A172 (cell line): ENCODE data around the gene SRSF10. TPM values are rescaled to one million over a fixed set of nuclear protein-coding genes. Genes with fewer than 3 reads are reported as not detected.
A peak's percentile ranks its signal among the peaks of the same experiment; 100 is the strongest.
"Not testable (repeated sequence)": the region's sequence is repeated elsewhere in the genome, so short reads cannot be mapped to it uniquely, and the experiment has no call there.

Experiments
- DNase-seq: peaks from one replicate; pipeline ENCODE4 v3.0.0-alpha.2; 2015; ENCODE audit warnings: low spot score
- total RNA-seq: library from RNA; depleted of rRNA; stranded (reverse); fragments of >200 nt; shearing (Covaris generic); gene quantifications from 2 replicates; pipeline ENCODE4 v1.2.3, GENCODE V29; 2014; rRNA removed

SRSF10 gene
- total RNA-seq = 96.5 and 106 TPM in 2 replicates

DNA sequence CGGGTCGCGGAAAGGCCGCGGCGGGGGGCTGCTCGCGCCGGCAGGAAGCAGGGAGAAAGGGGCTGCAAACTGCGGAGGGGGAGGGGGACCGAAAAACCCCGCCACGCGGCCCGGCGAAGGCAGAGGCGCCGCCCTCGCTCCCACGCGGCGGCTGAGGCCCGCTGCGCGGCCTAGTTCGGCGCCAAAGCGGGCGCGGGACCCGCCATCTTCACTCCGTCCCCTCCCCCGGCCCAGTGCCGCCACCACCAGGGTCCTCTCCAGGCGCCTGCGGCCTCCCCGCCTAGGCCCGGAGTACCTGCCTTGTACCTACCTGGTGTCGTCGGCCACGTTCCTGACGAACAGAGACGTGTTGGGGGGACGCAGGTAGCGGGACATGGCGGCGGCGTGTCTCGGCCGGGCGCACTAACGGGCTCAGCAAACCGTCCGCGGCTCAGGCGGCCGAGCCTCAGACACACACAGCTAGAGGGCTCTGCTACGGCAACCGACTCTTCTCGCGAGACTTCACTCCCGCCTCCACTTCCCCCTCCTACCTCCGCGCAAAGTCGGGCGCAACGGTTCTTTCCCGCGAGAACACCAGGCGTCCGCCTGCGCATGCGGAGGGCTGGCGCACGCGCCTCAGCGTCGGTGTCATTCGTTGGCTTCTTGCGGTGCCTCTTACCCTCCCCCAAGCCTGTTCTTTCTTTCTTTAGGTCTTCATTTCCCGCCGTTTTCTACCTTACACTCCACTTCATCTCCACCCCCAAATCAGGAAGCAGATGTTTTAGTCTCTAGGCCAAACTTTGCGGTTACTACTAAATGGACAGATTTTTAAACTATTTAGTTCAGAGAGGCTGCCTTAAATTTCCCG, at the start of gene SRSF10:
SRSF10 (minus strand) TSS at position 447 of the 847 bp plus-strand sequence; CDS start at position 375, 72 bp downstream.
- DNase-seq = peak; percentile 94

DNA sequence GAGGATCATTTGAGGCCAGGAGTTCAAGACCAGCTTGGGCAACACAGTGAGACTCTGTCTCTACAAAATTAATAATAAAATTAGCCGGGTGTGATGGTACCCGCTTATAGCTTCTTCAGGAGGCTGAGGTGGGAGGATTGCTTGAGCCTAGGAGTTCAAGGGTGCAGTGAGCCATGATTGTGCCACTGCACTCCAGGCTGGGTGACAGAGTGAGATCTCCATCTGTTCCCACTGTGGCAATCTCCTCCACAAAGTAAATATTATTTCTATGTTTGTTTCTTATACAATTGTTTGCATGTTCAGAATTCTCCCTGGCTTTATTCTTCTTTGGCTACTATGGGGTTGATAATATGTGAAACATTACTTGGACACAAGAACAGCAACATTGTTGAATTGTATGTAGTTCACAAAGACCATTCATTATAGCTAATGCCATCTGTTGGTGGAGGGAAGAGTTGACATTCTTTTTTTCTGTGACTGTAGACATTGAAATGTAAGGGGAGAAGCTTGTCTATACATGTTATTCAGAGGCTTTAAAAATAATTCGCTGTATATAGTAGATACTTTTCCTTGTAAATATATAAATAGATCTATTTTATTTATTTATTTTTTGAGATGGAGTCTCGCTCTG, 47.8 kb upstream of the SRSF10 start:
- DNase-seq = no peak

DNA sequence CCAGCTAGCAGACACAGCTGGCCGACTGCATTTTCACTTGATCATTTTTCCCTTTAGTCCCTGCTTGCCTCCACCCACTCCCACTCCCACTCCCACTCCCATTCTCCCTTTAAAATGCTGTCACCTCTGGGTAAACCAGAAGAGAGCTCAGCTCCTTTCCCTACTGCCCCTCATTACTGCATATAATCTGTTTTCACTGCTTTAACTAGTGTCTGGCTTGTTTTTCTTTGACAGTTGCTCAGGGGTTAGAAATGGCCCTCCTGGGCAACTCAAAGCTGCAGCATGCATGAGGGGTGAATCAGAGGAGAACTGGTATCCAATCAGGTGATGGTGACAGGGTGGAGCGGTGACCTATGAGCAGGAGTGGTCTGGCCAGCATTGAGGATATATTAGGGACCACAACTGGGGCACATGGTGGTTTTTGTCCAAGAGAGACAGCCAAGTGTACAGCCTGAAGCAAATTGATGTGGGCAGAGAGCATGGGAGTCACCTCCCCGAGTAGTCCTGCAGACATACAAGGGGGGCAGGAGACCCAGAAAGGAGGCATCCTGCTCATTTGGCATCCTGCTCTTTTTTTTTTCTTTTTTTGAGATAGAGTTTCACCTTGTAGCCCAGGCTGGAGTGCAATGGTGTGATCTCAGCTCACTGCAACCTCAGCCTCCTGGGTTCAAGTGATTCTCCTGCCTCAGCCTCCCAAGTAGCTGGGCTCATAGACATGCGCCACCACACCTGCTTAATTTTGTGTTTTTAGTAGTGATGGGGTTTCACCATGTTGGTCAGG, 42.6 kb upstream of the SRSF10 start:
- DNase-seq = peak; percentile 81

DNA sequence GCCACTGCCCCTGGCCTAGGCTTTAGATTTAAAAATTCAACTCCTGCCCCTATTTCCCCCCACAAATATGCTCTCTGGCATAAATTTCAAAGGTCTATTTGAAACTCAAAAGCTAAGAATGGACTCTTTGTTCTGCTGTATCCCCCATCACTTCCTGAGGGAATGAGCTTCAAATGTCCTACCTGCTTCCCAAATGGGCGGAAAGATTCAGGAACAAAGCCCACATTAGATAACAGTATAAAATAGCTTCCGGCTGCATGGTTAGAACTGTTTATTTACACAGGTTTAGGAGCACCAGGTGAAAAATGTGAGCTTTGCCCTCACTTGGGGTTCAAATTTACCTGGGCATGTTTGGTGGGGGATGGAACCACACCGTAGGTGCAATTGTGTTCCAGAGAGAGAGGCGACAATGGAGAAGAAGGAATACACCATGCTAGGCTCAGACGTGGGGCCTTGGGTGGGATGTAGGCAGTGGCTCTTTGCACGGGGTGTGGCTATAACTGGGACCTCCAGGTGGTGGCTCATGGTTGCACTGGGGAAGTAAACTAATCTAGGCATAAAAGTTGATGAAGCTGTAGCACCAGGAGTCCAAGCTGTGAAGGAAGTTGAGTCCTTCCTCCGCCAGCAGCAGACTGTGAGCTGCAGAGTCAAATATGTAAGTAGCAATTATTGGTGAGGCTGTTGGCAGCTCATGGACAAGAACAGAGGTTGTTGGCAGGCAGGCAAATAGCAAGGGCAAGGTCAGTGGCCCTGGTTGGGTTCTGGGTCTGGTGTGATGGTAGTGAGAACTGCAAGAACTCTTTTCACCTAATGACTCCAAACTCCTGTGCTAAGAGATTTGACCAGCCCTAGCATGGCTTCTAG, 41.5 kb upstream of the SRSF10 start:
- DNase-seq = no peak

DNA sequence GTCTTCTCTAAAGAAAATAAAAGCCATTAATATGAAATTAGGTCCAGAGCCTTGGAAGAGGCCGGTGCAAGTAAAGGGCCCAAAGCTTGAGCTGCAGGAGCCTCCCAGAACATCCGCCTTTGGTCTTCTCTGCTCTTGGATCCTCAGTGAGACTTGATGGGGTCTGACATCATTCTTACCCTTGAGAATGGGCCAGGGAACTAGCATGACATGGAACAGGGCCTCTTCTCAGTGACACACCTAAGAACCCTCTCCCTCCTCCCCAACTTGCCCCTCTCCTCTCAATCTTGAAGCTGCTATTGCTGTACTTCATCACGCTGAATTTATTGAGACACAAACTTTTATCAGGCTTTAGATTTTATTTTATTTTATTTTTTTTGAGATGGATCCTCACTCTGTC, 40.3 kb upstream of the SRSF10 start:
- DNase-seq = no peak

DNA sequence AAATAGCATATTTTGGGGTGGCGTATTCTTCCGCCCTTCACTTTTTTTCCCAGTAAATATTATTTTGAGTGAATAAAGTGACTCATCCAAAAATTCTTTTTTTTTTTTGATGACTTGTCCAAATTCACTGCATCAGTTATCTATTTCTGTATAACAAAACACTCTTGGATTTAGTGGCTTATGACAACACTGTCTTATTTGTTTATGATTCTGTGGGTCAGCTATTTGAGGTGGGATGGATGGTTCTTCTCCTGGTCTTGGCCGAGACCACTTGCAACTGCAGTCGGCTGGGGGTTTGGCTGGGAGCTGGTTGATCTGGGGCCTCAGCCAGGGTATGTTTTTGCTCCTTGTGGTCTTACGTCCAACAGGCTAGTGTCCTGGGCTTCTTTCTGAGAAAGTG, 39.9 kb upstream of the SRSF10 start:
- DNase-seq = no peak

DNA sequence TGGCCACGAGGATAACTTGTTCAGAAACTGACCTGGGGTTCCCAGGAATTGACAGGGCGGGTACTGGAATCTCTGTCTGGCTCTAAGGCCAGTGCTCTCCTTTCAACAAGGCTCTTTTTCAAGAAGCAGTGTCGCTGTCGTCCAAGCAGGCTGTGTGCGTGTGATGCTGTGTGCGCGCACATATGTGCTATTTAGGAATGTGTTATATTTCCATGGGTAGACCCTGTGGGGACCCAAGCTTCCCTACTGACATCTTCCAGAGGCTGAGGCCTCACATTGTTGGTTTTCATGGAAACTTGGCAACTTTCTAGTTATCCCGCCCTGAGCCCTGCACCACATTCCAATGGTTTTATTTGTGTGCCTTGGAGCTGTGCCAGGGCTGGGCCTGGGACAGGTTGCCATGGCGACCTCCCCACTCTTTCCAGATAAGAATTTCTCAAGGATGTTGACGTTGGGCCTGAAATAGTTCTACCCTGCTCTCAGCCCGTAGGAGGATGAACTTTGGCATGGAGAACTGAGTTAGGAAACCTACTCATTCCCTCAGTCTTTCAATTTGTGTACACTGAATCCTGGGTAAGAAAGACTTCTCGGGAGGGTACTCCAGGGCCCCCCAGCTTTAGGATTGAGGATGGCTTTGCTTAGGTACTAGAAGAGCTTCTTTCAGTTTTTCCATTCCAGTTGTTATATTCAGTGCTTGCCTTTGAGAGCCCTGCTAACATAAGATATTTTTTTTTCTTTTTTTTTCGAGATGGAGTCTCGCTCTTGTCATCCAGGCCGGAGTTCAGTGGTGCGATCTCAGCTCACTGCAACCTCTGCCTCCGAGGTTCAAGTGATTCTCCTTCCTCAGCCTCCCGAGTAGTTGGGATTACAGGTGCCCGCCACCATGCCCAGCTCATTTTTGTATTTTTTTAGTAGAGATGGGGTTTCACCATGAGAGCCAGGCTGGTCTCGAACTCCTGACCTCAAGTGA, 38.8 kb upstream of the SRSF10 start:
- peak; percentile 89 for DNase-seq

DNA sequence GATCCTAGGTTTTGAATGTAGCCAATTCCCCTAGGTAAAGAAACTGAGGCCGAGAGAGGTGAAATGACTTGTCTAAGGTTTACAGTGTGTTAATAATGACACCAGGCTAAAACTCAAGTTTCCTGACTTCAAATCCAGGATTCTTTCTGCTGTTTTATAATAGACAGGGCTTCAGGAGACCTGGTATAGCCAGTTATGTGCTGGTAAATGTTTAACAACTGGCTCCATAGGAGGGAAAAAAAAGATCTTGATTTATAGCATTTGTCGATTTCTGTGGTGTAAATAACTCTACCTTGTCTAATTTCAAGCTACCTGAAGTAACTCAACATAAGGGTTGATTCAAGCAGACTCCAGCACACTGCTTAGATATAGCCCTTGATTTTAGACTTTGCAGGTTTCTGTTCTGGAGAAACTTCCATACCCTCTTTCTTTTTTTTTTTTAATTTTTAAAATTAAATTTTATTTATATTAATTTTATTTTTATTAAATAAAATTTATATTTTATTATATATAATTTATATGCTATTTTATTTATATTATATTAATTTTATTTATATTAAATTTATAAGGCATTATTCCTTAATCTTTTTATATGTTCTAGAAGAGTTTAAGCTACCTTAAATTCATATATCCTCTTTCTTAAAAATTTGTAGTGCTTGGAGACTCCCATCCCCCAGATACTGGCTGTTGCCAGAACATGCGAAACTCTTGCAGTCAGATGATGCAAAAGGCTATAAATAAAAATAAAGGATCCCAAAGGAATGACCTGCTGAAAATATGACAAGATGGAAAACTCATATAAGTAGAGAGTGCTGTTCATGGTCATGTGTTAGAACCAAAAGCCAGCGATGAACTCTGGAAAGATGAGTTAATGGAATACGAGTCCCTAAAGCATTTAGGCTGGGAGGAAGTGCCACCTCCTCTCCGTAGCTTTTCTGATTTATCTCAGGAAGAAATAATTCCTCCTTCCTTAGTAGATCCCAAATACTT, 35.4 kb upstream of the SRSF10 start:
- DNase-seq = no peak

DNA sequence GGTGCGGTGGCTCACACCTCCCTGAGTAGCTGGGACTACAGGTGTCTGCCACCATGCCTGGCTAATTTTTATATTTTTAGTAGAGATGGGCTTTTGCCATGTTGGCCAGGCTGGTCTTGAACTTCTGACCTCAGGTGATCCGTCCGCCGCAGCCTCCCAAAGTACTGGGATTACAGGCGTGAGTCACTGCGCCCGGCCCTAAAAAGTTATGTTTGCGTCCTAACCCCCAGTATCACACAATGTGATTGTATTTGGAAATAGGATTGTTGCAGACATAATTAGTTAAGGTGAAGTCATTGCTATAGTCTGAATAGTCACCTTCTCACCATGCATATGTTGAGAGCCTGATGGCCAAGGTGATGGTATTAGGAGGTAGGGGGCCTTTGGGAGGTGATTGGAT, 32.8 kb upstream of the SRSF10 start:
- DNase-seq = not testable (repeated sequence)

DNA sequence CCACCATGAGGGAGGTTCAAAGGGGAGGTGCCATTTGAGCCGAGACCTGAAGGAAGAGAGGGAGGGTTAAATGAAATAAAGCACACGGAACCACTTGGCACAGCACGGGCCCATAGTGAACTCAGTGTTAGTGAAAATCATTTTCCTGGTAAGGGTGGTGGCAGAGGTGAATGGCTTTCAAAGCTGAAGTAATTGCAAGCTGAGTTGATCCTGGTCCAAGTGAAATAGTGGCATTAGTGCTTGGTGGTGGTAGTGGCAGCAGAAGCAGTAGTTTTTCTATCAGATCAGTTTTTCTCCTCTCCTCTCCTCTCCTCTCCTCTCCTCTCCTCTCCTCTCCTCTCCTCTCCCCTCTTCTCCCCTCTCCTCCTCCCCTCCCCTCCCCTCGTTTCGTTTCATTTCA, 30.5 kb upstream of the SRSF10 start:
- DNase-seq = no peak

DNA sequence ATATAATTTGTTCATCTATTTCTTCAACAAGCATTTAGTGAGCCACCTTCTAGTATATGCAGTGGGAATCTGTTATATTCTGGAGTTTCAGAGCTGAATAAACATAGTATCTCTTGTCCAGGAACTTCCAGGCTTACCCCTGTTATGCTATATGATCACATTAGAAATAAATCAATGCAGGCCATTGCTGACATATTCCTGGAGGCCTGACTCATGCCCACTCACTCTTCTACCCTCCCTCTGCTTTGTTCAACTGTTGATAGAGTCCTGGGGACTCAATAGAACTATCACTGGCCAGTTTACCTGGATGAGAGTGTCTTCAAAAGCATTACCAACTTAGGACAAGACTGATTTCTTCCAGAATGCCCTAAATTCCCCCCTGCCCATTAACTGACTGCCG, 29.3 kb upstream of the SRSF10 start:
- peak; percentile 78 for DNase-seq

DNA sequence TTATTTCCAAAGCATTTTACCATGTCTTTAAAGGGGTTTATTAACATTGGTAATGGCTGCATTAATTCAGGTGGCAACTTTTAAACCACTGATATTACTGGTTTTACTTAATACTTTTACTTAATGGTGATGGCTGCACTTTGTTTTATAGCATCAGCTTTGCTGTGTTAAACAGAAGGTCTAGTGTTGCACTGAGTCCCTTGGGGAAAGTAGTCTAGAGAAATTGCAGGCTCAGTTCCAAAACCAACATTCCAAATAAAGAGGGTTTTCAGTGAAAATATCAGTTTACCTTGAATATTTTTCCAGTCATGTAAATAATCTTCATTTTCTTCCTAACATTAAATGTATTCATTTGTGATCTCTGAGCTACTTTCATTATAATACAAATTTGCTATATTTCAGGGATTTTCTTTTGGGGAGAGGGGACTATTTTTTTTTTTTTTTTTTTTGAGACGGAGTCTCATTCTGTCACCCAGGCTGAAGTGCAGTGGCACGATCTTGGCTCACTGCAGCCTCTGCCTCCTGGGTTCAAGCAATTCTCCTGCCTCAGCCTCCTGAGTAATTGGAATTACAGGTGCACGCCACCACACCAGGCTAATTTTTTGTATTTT, 28.6 kb upstream of the SRSF10 start:
- not testable (repeated sequence) for DNase-seq

DNA sequence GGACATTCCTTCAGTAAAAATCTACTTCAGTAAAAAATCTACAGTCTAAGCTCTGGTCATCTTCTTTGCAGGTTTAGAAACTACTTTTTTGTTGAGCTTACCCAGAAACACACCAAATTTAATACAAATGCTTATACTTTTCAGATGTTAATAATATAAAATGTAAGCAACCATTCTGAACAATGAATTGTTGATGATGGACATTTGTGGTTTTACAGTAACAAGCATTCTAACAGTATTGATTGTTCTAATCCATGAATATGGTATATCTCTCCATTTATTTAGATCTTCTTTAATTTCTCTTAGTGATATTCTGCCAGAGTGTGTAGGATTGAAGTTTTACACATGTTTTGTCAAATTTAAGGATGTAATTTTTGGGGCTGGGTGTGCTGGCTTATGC, 27.0 kb upstream of the SRSF10 start:
- no peak for DNase-seq

DNA sequence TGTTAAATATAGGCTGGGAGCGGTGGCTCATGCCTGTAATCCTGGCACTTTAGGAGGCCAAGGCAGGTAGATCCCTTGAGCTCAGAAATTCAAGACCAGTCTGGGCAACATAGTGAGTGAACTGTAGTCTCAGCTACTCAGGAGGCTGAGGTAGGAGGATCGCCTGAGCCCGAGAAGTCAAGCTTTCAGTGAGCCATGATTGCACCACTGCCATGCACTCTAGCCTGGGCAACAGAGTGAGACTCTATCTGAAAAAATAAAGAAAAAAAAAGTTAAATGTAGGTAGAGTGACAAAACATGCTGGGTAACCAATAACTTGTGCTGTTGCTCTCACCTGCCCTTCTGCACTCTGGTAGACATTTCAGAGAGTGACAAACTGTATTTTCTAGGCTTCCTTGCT, 25.0 kb upstream of the SRSF10 start:
- no peak for DNase-seq

DNA sequence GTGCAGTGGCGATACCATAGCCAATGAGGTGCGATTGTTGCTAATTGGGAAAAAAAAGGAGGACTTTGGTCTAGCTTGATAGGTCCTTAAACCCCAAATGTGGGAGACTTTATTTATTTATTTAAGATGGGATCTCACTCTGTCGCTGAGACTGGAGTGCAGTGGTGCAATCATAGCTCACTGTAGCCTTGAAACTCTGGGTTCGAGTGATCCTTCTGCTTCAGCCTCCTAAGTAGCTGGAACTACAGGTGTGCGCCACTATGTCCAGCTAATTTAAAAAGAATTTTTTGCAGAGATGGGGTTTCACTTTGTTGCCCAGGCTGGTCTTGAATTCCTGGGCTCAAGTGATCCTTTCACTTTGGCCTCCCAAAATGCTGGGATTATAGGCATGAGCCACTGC, 24.0 kb upstream of the SRSF10 start:
- no peak for DNase-seq

DNA sequence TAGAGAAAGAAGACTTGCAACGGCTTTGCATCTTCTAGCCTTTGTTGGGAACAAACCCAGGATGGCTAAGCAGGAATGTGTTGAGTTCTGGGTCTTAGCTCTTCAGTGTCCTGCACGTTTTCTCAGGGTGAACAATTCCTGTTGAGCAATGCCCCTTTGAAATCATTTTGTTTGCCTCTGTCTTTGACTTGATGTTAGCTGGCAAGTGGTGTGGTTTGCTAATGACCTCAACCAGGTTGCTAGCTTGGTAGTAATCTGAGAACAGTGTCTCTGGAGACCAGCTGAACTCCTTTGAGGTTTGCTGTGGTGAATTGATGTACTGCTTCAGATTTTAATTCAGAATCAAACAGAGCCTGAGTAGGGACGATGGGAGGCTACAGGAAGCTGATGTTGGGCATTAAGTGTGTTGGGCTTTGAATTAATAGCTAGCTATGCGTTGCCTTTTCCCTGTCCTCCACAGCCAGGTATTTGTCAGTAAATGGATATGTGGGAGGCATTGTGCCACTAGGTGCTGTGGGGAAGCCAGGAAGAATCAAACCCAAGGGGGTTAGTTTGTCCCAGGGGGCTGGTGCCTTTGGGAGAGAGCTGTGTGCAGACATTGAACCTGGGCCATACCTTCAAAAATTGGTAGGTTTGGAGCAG, 23.3 kb upstream of the SRSF10 start:
- no peak for DNase-seq

DNA sequence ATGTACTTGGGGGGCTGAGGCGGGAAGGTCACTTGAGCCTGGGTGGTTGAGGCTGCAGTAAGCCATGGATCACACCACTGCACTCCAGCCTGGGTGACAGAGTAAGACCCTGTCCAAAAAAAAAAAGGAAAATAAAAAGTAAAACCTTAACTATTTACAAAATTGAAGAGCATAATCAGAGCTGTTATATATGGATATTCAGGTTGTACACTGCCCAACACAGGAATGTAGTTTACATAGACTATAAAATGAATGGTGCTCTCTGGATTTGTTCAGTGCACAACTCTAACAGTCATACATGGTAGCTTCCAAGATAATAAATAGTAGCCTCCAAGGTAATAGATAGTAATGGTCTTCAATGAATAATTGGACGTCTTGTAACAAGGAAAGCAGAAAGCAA, 22.6 kb upstream of the SRSF10 start:
- no peak for DNase-seq

DNA sequence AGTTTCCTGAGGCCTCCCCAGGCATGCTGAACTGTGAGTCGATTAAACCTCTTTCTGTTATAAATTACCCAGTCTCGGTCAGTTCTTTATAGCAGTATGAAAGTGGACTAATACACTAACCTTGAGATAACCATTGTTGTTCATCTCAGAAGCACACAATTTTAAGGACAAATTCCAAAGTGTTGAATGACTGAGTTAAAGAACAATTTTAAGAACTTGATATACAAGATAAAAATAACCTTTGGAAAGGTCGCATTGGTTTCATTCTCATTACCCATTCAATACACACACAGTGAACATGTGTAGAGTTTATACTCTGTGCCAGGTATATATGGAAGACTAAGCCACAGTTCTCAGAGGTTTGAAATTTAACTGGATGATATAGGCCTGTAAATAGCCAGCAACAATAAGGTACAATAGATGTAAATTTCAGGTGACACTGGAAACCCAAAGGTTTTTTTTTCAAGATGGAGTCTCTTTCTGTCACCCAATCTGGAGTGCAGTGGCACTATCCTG, 19.1 kb upstream of the SRSF10 start:
- DNase-seq = no peak
